H1 (cell line): Measurements from ENCODE around the gene FSCN2. TPM values are rescaled to one million over a fixed set of nuclear protein-coding genes. Genes with fewer than 3 reads are reported as not detected.
"Not testable (repeated sequence)": the region's sequence is repeated elsewhere in the genome, so short reads cannot be mapped to it uniquely, and the experiment has no call there.

Experiments used
- CTCF ChIA-PET: fragments of 300-600 bp; sonication (Branson Sonifier 250); formaldehyde crosslinking; loops from one replicate; lab custom pipeline; 2021; ENCODE audit not compliant: partially characterized antibody; lab: Charles Lee
- POLR2A ChIA-PET: fragments of 300-600 bp; sonication (Branson Sonifier 250); formaldehyde crosslinking; loops from one replicate; lab custom pipeline; 2021; ENCODE audit warnings: inconsistent platforms; ENCODE audit not compliant: partially characterized antibody; lab: Charles Lee
- DNase-seq, 2 experiments: peaks; one replicate each; pipeline versions ENCODE4 v3.0.0 to v3.0.0-alpha.2; 2010 to 2022; ENCODE audit warnings: low spot score in 2 of 2, low read depth in 1 of 2, mixed read lengths in 1 of 2
- FAIRE-seq: peaks from 2 replicates; lab custom pipeline; 2011; peaks lifted over from hg19 to GRCh38; lab: Jason Lieb, UNC
- H2AFZ ChIP-seq: 2 replicates; pipeline ENCODE4 v1.8.1; 2012; ENCODE audit warnings: low read length, inconsistent platforms
- H2AK5ac ChIP-seq: 2 replicates; pipeline ENCODE4 v1.6.1; 2013; ENCODE audit warnings: low read depth, low read length
- H2BK120ac ChIP-seq: replicated peaks from 2 replicates; pipeline ENCODE3; 2013; ENCODE audit warnings: low read depth, low read length, inconsistent platforms
- H2BK12ac ChIP-seq: 2 replicates; pipeline ENCODE4 v1.6.1; 2013; ENCODE audit warnings: low read depth, low read length
- H2BK15ac ChIP-seq: 2 replicates; pipeline ENCODE4 v1.6.1; 2013; ENCODE audit warnings: low read length
- H2BK20ac ChIP-seq: 2 replicates; pipeline ENCODE4 v1.6.1; 2013; ENCODE audit warnings: low read length
- H2BK5ac ChIP-seq: 2 replicates; pipeline ENCODE4 v1.6.1; 2013; ENCODE audit warnings: low read depth, low read length
- H3K14ac ChIP-seq: 2 replicates; pipeline ENCODE4 v1.6.1; 2013; ENCODE audit warnings: inconsistent platforms; ENCODE audit not compliant: insufficient read length
- H3K18ac ChIP-seq: 2 replicates; pipeline ENCODE4 v1.6.1; 2013; ENCODE audit warnings: low read length; ENCODE audit errors: extremely low read depth
- H3K23ac ChIP-seq: 2 replicates; pipeline ENCODE4 v1.6.1; 2013; ENCODE audit warnings: inconsistent platforms; ENCODE audit not compliant: insufficient read length
- H3K23me2 ChIP-seq: 2 replicates; pipeline ENCODE4 v1.6.1; 2013; ENCODE audit warnings: low read depth, low read length
- H3K27ac ChIP-seq: 2 replicates; pipeline ENCODE4 v1.6.1; 2011; ENCODE audit warnings: low read depth, low read length, inconsistent platforms
- H3K27me3 ChIP-seq, 4 experiments: replicated peaks in 1 of 4; 1 replicate in 1 of 4; 2 replicates in 3 of 4; pipeline versions ENCODE4 v1.6.1 to v1.8.1; 2011 to 2013; ENCODE audit warnings: low read length in 3 of 4, mild to moderate bottlenecking in 3 of 4, inconsistent platforms in 2 of 4, mixed read lengths in 2 of 4, moderate library complexity in 1 of 4; ENCODE audit not compliant: control insufficient read depth in 3 of 4, insufficient read depth in 3 of 4; ENCODE audit errors: extremely low read depth in 1 of 4
- H3K36me3 ChIP-seq, 4 experiments: 2 replicates each; pipeline versions ENCODE4 v1.6.1 to v1.8.1; 2011 to 2013; ENCODE audit warnings: mild to moderate bottlenecking in 4 of 4, low read length in 3 of 4, moderate library complexity in 2 of 4, control low read depth in 1 of 4, inconsistent platforms in 1 of 4; ENCODE audit not compliant: insufficient read depth in 4 of 4, control insufficient read depth in 2 of 4
- H3K4ac ChIP-seq: replicated peaks from 2 replicates; pipeline ENCODE3; 2013; ENCODE audit warnings: low read length, low read depth, mixed read lengths, inconsistent platforms; ENCODE audit not compliant: insufficient read length
- H3K4me1 ChIP-seq, 4 experiments: replicated peaks in 1 of 4; 1 replicate in 1 of 4; 2 replicates in 3 of 4; pipeline versions ENCODE4 v1.6.1 to v1.8.1; 2011 to 2013; ENCODE audit warnings: low read length in 3 of 4, inconsistent platforms in 2 of 4, mixed read lengths in 1 of 4; ENCODE audit not compliant: insufficient read depth in 4 of 4, control insufficient read depth in 3 of 4
- H3K4me2 ChIP-seq, 2 experiments: 2 replicates each; pipeline versions ENCODE4 v1.6.1 to v1.8.1; 2011 to 2013; ENCODE audit warnings: low read depth in 2 of 2, low read length in 2 of 2, control low read depth in 1 of 2, inconsistent platforms in 1 of 2, mild to moderate bottlenecking in 1 of 2; ENCODE audit not compliant: insufficient read depth in 1 of 2
- H3K4me3 ChIP-seq, 4 experiments: fragments of 200-600, 300-600 bp in 1 of 4; sonication (generic), shearing (Covaris generic), sonication (Bioruptor Twin) in 1 of 4; 2 replicates each; pipeline versions ENCODE4 v1.5.1 to v1.8.1; 2011 to 2016; ENCODE audit warnings: low read length in 4 of 4, low read depth in 3 of 4, control low read depth in 2 of 4, inconsistent platforms in 2 of 4, mild to moderate bottlenecking in 2 of 4, mixed read lengths in 1 of 4, moderate library complexity in 1 of 4; ENCODE audit not compliant: insufficient read depth in 2 of 4; ENCODE audit errors: extremely low read depth in 1 of 4
- H3K56ac ChIP-seq: replicated peaks from 2 replicates; pipeline ENCODE3; 2013; ENCODE audit warnings: low read depth, mild to moderate bottlenecking, mixed read lengths, low read length, inconsistent platforms; ENCODE audit not compliant: insufficient read length
- H3K79me1 ChIP-seq: 2 replicates; pipeline ENCODE4 v1.6.1; 2013; ENCODE audit warnings: low read depth, low read length, control low read depth
- H3K79me2 ChIP-seq, 2 experiments: 2 replicates each; pipeline versions ENCODE4 v1.6.1 to v1.8.1; 2012 to 2013; ENCODE audit warnings: low read length in 2 of 2, mild to moderate bottlenecking in 2 of 2, inconsistent platforms in 1 of 2; ENCODE audit not compliant: insufficient read depth in 2 of 2, control insufficient read depth in 1 of 2
- H3K9ac ChIP-seq, 4 experiments: replicated peaks in 1 of 4; 1 replicate in 1 of 4; 2 replicates in 3 of 4; pipeline versions ENCODE4 v1.6.1 to v1.8.1; 2011 to 2013; ENCODE audit warnings: low read depth in 3 of 4, low read length in 3 of 4, control low read depth in 2 of 4, mild to moderate bottlenecking in 2 of 4, moderate library complexity in 2 of 4, inconsistent platforms in 1 of 4; ENCODE audit errors: extremely low read depth in 1 of 4
- H3K9me3 ChIP-seq, 2 experiments: 2 replicates each; pipeline versions ENCODE4 v1.6.1 to v1.8.1; 2012 to 2013; ENCODE audit warnings: mild to moderate bottlenecking in 2 of 2, moderate library complexity in 2 of 2, control low read depth in 1 of 2, inconsistent platforms in 1 of 2, low read depth in 1 of 2, low read length in 1 of 2, mixed read lengths in 1 of 2; ENCODE audit not compliant: insufficient read depth in 2 of 2
- H4K20me1 ChIP-seq, 2 experiments: replicated peaks in 1 of 2; 2 replicates each; pipeline versions ENCODE3 to v1.8.1; 2011 to 2013; ENCODE audit warnings: inconsistent platforms in 2 of 2, low read length in 2 of 2, mild to moderate bottlenecking in 1 of 2; ENCODE audit not compliant: insufficient read depth in 2 of 2, control insufficient read depth in 1 of 2
- H4K5ac ChIP-seq: 2 replicates; pipeline ENCODE4 v1.6.1; 2013; ENCODE audit warnings: low read length, low read depth, mixed read lengths, inconsistent platforms; ENCODE audit not compliant: insufficient read length
- H4K8ac ChIP-seq: 2 replicates; pipeline ENCODE4 v1.8.0; 2013; ENCODE audit warnings: mild to moderate bottlenecking, moderate library complexity, low read length, inconsistent platforms; ENCODE audit not compliant: insufficient read depth; ENCODE audit errors: extremely low read depth
- H4K91ac ChIP-seq: replicated peaks from 2 replicates; pipeline ENCODE3; 2013; ENCODE audit warnings: low read length, mixed read lengths, inconsistent platforms; ENCODE audit not compliant: insufficient read length
- WGBS, 2 experiments: shearing (Covaris generic) in 1 of 2; methylation state at CpG; one replicate each; pipeline versions ENCODE4 v1.1.6 to v1.1.7; 2013 to 2015; ENCODE audit warnings: low lambda C conversion rate in 2 of 2, mixed read lengths in 2 of 2, inconsistent platforms in 1 of 2, low coverage in 1 of 2, missing lambda C conversion rate in 1 of 2; ENCODE audit not compliant: insufficient replicate concordance in 2 of 2, insufficient coverage in 1 of 2, insufficient read length in 1 of 2; ENCODE audit errors: extremely low coverage in 1 of 2, missing lambda C conversion rate in 1 of 2; 5-methylcytosine and 5-hydroxymethylcytosine counted together
- polyA plus RNA-seq, 7 experiments: library from polyadenylated mRNA; depleted of rRNA in 3 of 7; stranded (reverse) in 5 of 7; unstranded in 2 of 7; fragments of >200 nt in 5 of 7; fragments of 200-250 nt in 2 of 7; gene quantifications; 1 replicate in 5 of 7; 2 replicates in 1 of 7; 4 replicates in 1 of 7; pipeline versions ENCODE4 v1.2.1 to v1.2.3, GENCODE V29; 2011 to 2013; ENCODE audit warnings: missing spikeins in 2 of 7, mixed read lengths in 2 of 7
- total RNA-seq: library from RNA; stranded (reverse); fragmentation: NEBNext Ultra II Directional; extraction: Animal tissue kit (Norgen Biotek cat#: 25700); gene quantifications from 2 replicates; pipeline ENCODE4 v1.2.1, GENCODE V29; 2021

The FSCN2 gene
- total and polyA plus RNA-seq, 2 of the 8 experiments (the other 6 are each of a cell fraction or from before 2014, with no cell fraction given), result 0.18 to 0.30 TPM

GRCh38 chr17:81584771-81585170 lies 56.6 kb downstream of the FSCN2 start:
- not testable (repeated sequence) for H3K4ac ChIP-seq, H2BK12ac ChIP-seq, FAIRE-seq, H3K79me2 ChIP-seq, H2BK120ac ChIP-seq, H3K23me2 ChIP-seq, H4K91ac ChIP-seq, H3K23ac ChIP-seq, DNase-seq, H3K56ac ChIP-seq, H3K9ac ChIP-seq, H3K27me3 ChIP-seq, H3K4me3 ChIP-seq, H3K14ac ChIP-seq, H2AFZ ChIP-seq, H3K79me1 ChIP-seq, H2BK20ac ChIP-seq, H3K18ac ChIP-seq, H2BK15ac ChIP-seq, H4K8ac ChIP-seq, H2AK5ac ChIP-seq, H3K9me3 ChIP-seq, H3K27ac ChIP-seq, H3K4me1 ChIP-seq, H4K5ac ChIP-seq, H2BK5ac ChIP-seq, H3K4me2 ChIP-seq
- H3K36me3 ChIP-seq, result peaks cover 17 to 41% (median 38%) of the 10 kb centered on the region in 4 experiments
- 86% methylated on average over 11 of the region's 14 CpGs; no CpG with 5 or more reads in 1 of the 2 experiments for WGBS, 2 experiments
- peaks cover 10 to 11% of the 10 kb centered on the region in 2 experiments for H4K20me1 ChIP-seq
- ChIA-PET CTCF (interaction anchor here (1.5 to 3.3 kb wide), 2 partner anchors 17 to 31 kb away, joined by 3 to 21 read pairs; no protein-coding TSS in a partner anchor), POLR2A (interaction anchor here (3.1 kb wide), 1 partner anchor 11 kb away, joined by 14 read pairs; no protein-coding TSS in a partner anchor)
